Liver (tissue), 3 donors: ENCODE measurements around the gene TUSC2.

ENCODE experiments used
- EGR1 ChIP-seq, 2 donors: IDR thresholded peaks; 2 replicates each; pipeline ENCODE4 v1.6.1; 2016 to 2018; ENCODE audit warnings: antibody characterized with exemption in 2 of 2, low read depth in 2 of 2
- FOXA1 ChIP-seq: IDR thresholded peaks from 2 replicates; pipeline ENCODE4 v1.6.1; 2016; ENCODE audit warnings: antibody characterized with exemption
- GABPA ChIP-seq, 2 donors: IDR thresholded peaks in 1 of 2; conservative IDR thresholded peaks in 1 of 2; 2 replicates each; pipeline ENCODE4 v1.6.1; 2016; ENCODE audit warnings: antibody characterized with exemption in 2 of 2, mild to moderate bottlenecking in 1 of 2, moderate library complexity in 1 of 2
- NR2F2 ChIP-seq: IDR thresholded peaks from 2 replicates; pipeline ENCODE4 v1.6.1; 2016; ENCODE audit warnings: antibody characterized with exemption
- RAD21 ChIP-seq, 2 donors: IDR thresholded peaks; 2 replicates each; pipeline ENCODE4 v1.6.1; 2016; ENCODE audit warnings: antibody characterized with exemption in 2 of 2, mild to moderate bottlenecking in 2 of 2
- SP1 ChIP-seq: IDR thresholded peaks from 2 replicates; pipeline ENCODE4 v1.6.1; 2018; ENCODE audit warnings: antibody characterized with exemption, mild to moderate bottlenecking
- TAF1 ChIP-seq: conservative IDR thresholded peaks from 2 replicates; pipeline ENCODE4 v1.6.1; 2016; ENCODE audit warnings: antibody characterized with exemption, mild to moderate bottlenecking
- YY1 ChIP-seq: IDR thresholded peaks from 2 replicates; pipeline ENCODE4 v1.6.1; 2016; ENCODE audit warnings: antibody characterized with exemption, mild to moderate bottlenecking
- TF ChIP-seq, protein P1 (sequence below): fragments of 150-350 bp; IDR thresholded peaks from 2 replicates; pipeline ENCODE4 v1.5.1; 2017; ENCODE audit warnings: improper control_type of control experiment, low read depth, low read length; ENCODE audit not compliant: missing input control
- TF ChIP-seq, protein P2 (sequence below): IDR thresholded peaks from 2 replicates; pipeline ENCODE4 v1.6.1; 2016; ENCODE audit warnings: antibody characterized with exemption, mild to moderate bottlenecking
- TF ChIP-seq, protein P3 (sequence below): IDR thresholded peaks from 2 replicates; pipeline ENCODE4 v1.6.1; 2016; ENCODE audit warnings: antibody characterized with exemption
- TF ChIP-seq, protein P4 (sequence below): IDR thresholded peaks from 2 replicates; pipeline ENCODE4 v1.6.1; 2016; ENCODE audit warnings: antibody characterized with exemption
- TF ChIP-seq, protein P5 (sequence below): IDR thresholded peaks from 2 replicates; pipeline ENCODE4 v1.6.1; 2016; ENCODE audit warnings: antibody characterized with exemption
- donor health status: healthy.
- donor health status: healthy.

DNA sequence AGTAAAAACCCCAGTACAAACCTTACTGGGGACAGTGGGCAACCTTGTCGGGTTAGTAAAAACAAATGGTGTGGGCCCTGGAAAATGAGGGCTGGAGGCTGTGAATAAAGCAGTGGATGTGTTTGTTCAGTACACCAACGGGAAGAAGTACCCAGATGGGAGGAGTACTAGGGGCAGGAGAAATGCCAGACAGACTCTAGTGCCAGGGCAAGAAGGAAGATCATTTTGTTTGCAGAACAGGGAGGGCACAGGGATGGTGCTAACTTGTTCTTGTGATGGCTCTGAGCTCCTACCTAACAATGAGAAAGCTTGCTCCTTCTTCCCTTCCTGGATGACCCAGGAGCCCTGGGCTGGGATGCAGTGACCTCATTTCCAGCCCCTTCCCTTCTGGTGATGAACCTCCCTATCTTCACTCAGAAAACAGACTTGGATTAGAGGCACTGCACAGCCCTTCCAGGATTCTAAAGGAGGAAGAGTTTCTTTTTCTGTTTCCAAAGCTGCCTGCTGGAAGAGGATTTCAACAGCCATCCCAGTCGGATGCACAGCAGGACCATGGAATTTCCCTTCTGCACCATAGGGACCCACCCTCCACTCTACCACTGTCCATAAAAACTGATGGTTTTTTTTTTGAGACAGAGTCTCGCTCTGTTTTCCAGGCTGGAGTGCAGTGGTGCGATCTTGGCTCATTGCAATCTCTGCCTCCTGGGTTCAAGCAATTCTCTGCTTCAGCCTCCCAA lies 6.5 kb upstream of the TUSC2 start:
- no peak for TF ChIP-seq YY1
- TF ChIP-seq, protein P1, sequence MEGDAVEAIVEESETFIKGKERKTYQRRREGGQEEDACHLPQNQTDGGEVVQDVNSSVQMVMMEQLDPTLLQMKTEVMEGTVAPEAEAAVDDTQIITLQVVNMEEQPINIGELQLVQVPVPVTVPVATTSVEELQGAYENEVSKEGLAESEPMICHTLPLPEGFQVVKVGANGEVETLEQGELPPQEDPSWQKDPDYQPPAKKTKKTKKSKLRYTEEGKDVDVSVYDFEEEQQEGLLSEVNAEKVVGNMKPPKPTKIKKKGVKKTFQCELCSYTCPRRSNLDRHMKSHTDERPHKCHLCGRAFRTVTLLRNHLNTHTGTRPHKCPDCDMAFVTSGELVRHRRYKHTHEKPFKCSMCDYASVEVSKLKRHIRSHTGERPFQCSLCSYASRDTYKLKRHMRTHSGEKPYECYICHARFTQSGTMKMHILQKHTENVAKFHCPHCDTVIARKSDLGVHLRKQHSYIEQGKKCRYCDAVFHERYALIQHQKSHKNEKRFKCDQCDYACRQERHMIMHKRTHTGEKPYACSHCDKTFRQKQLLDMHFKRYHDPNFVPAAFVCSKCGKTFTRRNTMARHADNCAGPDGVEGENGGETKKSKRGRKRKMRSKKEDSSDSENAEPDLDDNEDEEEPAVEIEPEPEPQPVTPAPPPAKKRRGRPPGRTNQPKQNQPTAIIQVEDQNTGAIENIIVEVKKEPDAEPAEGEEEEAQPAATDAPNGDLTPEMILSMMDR = no peak
- no peak for TF ChIP-seq NR2F2
- no peak for TF ChIP-seq EGR1 (IDR thresholded peaks at IDR 0.05; ENCODE audit: low read depth in 2 of 2)
- TF ChIP-seq RAD21 (IDR thresholded peaks at IDR 0.05) = no peak
- TF ChIP-seq, protein P2, sequence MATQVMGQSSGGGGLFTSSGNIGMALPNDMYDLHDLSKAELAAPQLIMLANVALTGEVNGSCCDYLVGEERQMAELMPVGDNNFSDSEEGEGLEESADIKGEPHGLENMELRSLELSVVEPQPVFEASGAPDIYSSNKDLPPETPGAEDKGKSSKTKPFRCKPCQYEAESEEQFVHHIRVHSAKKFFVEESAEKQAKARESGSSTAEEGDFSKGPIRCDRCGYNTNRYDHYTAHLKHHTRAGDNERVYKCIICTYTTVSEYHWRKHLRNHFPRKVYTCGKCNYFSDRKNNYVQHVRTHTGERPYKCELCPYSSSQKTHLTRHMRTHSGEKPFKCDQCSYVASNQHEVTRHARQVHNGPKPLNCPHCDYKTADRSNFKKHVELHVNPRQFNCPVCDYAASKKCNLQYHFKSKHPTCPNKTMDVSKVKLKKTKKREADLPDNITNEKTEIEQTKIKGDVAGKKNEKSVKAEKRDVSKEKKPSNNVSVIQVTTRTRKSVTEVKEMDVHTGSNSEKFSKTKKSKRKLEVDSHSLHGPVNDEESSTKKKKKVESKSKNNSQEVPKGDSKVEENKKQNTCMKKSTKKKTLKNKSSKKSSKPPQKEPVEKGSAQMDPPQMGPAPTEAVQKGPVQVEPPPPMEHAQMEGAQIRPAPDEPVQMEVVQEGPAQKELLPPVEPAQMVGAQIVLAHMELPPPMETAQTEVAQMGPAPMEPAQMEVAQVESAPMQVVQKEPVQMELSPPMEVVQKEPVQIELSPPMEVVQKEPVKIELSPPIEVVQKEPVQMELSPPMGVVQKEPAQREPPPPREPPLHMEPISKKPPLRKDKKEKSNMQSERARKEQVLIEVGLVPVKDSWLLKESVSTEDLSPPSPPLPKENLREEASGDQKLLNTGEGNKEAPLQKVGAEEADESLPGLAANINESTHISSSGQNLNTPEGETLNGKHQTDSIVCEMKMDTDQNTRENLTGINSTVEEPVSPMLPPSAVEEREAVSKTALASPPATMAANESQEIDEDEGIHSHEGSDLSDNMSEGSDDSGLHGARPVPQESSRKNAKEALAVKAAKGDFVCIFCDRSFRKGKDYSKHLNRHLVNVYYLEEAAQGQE = no peak
- TF ChIP-seq, protein P3, sequence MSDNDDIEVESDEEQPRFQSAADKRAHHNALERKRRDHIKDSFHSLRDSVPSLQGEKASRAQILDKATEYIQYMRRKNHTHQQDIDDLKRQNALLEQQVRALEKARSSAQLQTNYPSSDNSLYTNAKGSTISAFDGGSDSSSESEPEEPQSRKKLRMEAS = no peak
- TF ChIP-seq, protein P4, sequence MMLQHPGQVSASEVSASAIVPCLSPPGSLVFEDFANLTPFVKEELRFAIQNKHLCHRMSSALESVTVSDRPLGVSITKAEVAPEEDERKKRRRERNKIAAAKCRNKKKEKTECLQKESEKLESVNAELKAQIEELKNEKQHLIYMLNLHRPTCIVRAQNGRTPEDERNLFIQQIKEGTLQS = no peak
- TF ChIP-seq TAF1 = no peak
- no peak for TF ChIP-seq GABPA (IDR thresholded peaks at IDR 0.05 in 1 of 2, conservative IDR thresholded peaks at IDR 0.05 in 1 of 2)
- TF ChIP-seq, protein P5, sequence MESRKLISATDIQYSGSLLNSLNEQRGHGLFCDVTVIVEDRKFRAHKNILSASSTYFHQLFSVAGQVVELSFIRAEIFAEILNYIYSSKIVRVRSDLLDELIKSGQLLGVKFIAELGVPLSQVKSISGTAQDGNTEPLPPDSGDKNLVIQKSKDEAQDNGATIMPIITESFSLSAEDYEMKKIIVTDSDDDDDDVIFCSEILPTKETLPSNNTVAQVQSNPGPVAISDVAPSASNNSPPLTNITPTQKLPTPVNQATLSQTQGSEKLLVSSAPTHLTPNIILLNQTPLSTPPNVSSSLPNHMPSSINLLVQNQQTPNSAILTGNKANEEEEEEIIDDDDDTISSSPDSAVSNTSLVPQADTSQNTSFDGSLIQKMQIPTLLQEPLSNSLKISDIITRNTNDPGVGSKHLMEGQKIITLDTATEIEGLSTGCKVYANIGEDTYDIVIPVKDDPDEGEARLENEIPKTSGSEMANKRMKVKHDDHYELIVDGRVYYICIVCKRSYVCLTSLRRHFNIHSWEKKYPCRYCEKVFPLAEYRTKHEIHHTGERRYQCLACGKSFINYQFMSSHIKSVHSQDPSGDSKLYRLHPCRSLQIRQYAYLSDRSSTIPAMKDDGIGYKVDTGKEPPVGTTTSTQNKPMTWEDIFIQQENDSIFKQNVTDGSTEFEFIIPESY = no peak
- TF ChIP-seq FOXA1 = no peak
- TF ChIP-seq SP1 = no peak
